ENCODE results near the gene CDS2. TPM values are rescaled to one million over a fixed set of nuclear protein-coding genes. Genes with fewer than 3 reads are reported as not detected.

The CDS2 gene
- polyA plus RNA-seq, 1 donor from 2014 or later, result 66.7 TPM

- H3K9ac ChIP-seq (ENCODE audit: low read length), result peak overlapping the region; percentile 41
- H2AFZ ChIP-seq (ENCODE audit: low read depth, low read length), result no peak overlapping the region
- H3F3A ChIP-seq (ENCODE audit: insufficient read depth, low read length, poor library complexity, severe bottlenecking), result no peaks in the 10 kb centered on the region
- no peak overlapping the region for H3K4me2 ChIP-seq (ENCODE audit: low read length)
- no peak for TF ChIP-seq TAF1 (IDR thresholded peaks at IDR 0.05; ENCODE audit: low read depth)
- peak; percentile 54 for TF ChIP-seq REST (IDR thresholded peaks at IDR 0.05; ENCODE audit: borderline replicate concordance)
- no peak for TF ChIP-seq MXI1 (conservative IDR thresholded peaks at IDR 0.05; ENCODE audit: poor library complexity, severe bottlenecking)
- peak; percentile 48 for TF ChIP-seq POLR2AphosphoS5 (IDR thresholded peaks at IDR 0.05)
- no peak for TF ChIP-seq RAD21 (conservative IDR thresholded peaks at IDR 0.05)
- no peak for TF ChIP-seq EP300 (conservative IDR thresholded peaks at IDR 0.05; ENCODE audit: poor library complexity, severe bottlenecking)
- TF ChIP-seq, protein P1, sequence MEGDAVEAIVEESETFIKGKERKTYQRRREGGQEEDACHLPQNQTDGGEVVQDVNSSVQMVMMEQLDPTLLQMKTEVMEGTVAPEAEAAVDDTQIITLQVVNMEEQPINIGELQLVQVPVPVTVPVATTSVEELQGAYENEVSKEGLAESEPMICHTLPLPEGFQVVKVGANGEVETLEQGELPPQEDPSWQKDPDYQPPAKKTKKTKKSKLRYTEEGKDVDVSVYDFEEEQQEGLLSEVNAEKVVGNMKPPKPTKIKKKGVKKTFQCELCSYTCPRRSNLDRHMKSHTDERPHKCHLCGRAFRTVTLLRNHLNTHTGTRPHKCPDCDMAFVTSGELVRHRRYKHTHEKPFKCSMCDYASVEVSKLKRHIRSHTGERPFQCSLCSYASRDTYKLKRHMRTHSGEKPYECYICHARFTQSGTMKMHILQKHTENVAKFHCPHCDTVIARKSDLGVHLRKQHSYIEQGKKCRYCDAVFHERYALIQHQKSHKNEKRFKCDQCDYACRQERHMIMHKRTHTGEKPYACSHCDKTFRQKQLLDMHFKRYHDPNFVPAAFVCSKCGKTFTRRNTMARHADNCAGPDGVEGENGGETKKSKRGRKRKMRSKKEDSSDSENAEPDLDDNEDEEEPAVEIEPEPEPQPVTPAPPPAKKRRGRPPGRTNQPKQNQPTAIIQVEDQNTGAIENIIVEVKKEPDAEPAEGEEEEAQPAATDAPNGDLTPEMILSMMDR (IDR thresholded peaks at IDR 0.05; ENCODE audit: poor library complexity, severe bottlenecking), result no peak
- TF ChIP-seq SMC3 (conservative IDR thresholded peaks at IDR 0.05; ENCODE audit: poor library complexity), result peak; percentile 16
- no peak for TF ChIP-seq EZH2 (IDR thresholded peaks at IDR 0.05; ENCODE audit: borderline replicate concordance, insufficient read depth, low read length, poor library complexity, severe bottlenecking)
- no peaks in the 10 kb centered on the region for H3K9me3 ChIP-seq (ENCODE audit: low read length)
- H3K9me2 ChIP-seq (ENCODE audit: insufficient read depth, low read length), result no peaks in the 10 kb centered on the region
- H3K27me3 ChIP-seq (ENCODE audit: insufficient read depth, low read depth, low read length), result no peaks in the 10 kb centered on the region
- peaks cover 22% of the 10 kb centered on the region for H3K79me2 ChIP-seq (replicated peaks; ENCODE audit: insufficient read depth, low read length)
- H3K36me3 ChIP-seq (ENCODE audit: insufficient read depth, low read length), result no peaks in the 10 kb centered on the region
- peak overlapping the region; percentile 53 for H3K4me3 ChIP-seq (ENCODE audit: low read length)
- no peaks in the 10 kb centered on the region for H4K20me1 ChIP-seq (ENCODE audit: insufficient read depth)
- H3K27ac ChIP-seq (ENCODE audit: low read length), result peak overlapping the region; percentile 71
Measured at GRCh38 chr20:5171064-5171789, 44.4 kb downstream of the CDS2 start.

GRCh38 chr20:5171790-5172164 is 45.0 kb downstream of the CDS2 start:
- Histone ChIP-seq H3K79me2 (replicated peaks; ENCODE audit: insufficient read depth, low read length) (peaks cover 17% of the 10 kb centered on the region), H2AFZ (ENCODE audit: low read depth, low read length) (no peak overlapping the region), H3K9ac (ENCODE audit: low read length) (peak overlapping the region; percentile 41), H3K4me3 (ENCODE audit: low read length) (peak overlapping the region; percentile 53), H3K4me2 (ENCODE audit: low read length) (no peak overlapping the region), H3K27me3 (ENCODE audit: insufficient read depth, low read depth, low read length) (no peaks in the 10 kb centered on the region), H3F3A (ENCODE audit: insufficient read depth, low read length, poor library complexity, severe bottlenecking) (no peaks in the 10 kb centered on the region), H3K9me2 (ENCODE audit: insufficient read depth, low read length) (no peaks in the 10 kb centered on the region), H3K36me3 (ENCODE audit: insufficient read depth, low read length) (no peaks in the 10 kb centered on the region), H3K9me3 (ENCODE audit: low read length) (no peaks in the 10 kb centered on the region), H3K27ac (ENCODE audit: low read length) (peak overlapping the region; percentile 71), H4K20me1 (ENCODE audit: insufficient read depth) (no peaks in the 10 kb centered on the region)
- TF ChIP-seq RAD21 (conservative IDR thresholded peaks at IDR 0.05) (no peak), EZH2 (IDR thresholded peaks at IDR 0.05; ENCODE audit: borderline replicate concordance, insufficient read depth, low read length, poor library complexity, severe bottlenecking) (no peak), REST (IDR thresholded peaks at IDR 0.05; ENCODE audit: borderline replicate concordance) (no peak), POLR2AphosphoS5 (IDR thresholded peaks at IDR 0.05) (no peak), EP300 (conservative IDR thresholded peaks at IDR 0.05; ENCODE audit: poor library complexity, severe bottlenecking) (no peak), MXI1 (conservative IDR thresholded peaks at IDR 0.05; ENCODE audit: poor library complexity, severe bottlenecking) (no peak), TAF1 (IDR thresholded peaks at IDR 0.05; ENCODE audit: low read depth) (no peak), SMC3 (conservative IDR thresholded peaks at IDR 0.05; ENCODE audit: poor library complexity) (no peak)
- TF ChIP-seq, protein P1 (IDR thresholded peaks at IDR 0.05; ENCODE audit: poor library complexity, severe bottlenecking), result no peak
